Stimulated activated CD8-positive, alpha-beta memory T cell treated with anti-CD3 and anti-CD28 coated beads, Interleukin-4, amount 100 ng/mL, for 4 hours (primary cell): ENCODE data around the gene RCL1.

Experiments used
- DNase-seq, 2 donors: peaks; one replicate each; pipeline ENCODE4 v3.0.0-alpha.2; 2020; ENCODE audit warnings: low read depth in 2 of 2, low spot score in 1 of 2

RCL1 gene

DNA sequence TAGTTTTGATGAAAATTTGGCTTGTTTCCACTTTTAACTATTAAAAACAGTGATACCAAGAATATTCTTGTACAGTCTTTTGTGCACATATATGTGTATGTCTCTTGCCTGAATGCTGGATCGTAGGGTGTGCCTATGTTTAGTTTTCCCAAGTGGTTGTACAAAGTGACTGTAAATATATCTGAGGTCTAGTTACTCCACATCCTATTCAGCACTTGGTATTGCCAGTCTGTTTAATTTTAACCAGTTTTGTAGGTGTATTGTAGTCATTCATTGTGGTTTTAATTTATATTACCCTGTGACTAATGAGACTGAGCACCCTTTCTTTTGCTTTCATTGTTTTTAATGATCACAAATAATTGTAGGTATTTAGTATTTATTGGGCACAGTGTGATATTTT lies 17.8 kb downstream of the RCL1 start:
- DNase-seq, result no peak

- DNase-seq, result no peak
Observed at GRCh38 chr9:4811824-4812223, 19.1 kb downstream of the RCL1 start.

DNA sequence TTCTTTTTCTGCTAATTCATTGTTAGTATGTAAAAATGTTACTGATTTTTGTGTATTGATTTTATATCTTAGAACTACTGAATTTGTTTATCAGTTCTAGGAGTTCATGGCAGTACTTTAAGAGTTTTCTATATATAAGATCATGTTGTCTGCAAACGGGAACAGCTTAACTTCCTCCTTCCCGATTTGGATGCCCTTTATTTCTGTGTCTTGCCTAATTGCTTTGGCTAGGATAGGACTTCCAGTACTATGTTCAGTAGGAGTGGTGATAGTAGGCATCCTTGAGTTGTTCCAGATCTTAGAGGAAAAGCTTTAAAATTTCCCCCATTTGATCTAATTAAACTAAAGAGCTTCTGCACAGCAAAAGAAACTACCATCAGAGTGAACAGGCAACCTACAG lies 20.1 kb downstream of the RCL1 start:
- no peak for DNase-seq

GRCh38 chr9:4814913-4815312 lies 22.2 kb downstream of the RCL1 start:
- DNase-seq, result no peak

GRCh38 chr9:4815381-4815956 lies 22.7 kb downstream of the RCL1 start:
- DNase-seq, result no peak

DNA sequence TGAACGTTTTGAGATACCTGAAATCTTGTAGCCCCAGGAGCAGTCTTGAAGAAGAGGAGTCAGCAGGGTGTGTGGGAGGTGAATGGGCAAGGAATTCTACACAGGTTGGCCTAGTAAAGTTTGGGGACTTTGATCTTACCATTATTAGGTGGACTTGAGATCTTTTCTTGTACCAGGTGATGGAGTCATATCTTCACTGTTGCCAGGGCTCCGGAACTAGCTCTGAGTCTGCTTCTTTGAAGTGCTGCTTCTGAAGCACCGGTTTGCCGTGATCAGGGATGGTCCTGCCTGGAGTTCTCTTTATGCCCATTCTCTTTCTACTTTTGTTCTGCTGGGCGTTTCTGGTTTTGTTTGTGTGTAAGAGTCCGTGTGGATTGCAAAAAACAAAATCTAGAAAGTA lies 27.4 kb downstream of the RCL1 start:
- no peak for DNase-seq

DNA sequence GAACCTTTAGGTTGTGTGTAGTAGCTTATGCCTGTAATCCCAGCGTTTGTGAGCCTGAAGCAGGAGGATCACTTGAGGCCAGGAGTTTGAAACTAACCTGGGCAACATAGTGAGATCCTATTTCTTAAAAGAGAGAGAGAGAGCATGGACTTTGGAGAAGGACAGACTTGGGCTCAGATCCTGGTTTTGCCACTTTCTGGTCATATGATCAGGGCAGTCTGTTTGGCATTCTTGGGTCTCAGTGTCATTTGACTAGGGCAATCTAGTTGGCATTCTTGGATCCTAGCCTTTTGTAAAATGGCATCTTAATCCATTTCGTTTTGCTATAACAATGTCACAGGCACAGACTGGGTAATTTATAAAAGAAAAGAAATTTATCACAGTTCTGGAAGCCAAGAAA lies 28.4 kb downstream of the RCL1 start:
- DNase-seq, result no peak

DNA sequence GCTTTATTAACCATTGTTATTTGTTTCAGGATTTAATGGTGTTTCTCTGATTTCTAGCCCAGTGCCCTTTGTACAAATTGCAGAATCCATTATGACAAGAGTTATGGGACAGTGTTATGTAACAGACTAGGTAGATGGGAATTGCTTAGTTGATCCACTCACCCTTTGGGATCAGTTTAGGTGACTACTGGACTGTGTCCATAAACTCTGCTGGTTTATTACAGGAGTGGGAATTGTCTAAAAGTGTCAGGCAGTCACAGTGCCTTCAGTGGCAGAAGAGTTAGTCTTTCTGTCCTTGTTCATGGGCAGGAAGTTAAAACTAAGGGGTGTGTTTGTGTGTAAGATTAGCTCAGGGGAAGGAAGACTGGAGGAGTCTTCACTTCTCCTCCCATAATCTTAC lies 29.3 kb downstream of the RCL1 start:
- DNase-seq, result no peak

GRCh38 chr9:4826417-4827166 lies 33.8 kb downstream of the RCL1 start:
- no peak for DNase-seq

GRCh38 chr9:4827224-4827623 lies 34.5 kb downstream of the RCL1 start:
- no peak for DNase-seq

GRCh38 chr9:4828761-4829160 lies 36.0 kb downstream of the RCL1 start:
- DNase-seq, result no peak

DNA sequence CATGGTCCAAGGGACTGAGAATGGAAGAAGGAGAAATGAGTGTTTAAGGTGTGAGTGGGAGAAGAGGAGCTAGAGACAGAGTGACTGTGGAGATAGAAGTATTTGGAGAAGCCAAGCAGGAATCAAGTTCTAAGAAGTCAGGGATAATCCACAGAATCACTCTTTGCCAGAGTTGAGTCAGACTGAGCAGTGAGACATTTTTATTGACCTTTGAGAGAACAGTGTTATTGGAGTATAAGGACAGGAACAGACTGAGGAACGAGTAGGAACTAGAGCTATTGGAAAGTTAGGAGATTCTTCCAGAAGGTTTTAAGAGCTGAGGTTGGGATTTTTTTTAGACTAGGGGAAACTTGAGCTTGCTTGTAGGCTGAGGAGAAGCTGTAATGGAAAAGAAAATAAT lies 37.2 kb downstream of the RCL1 start:
- no peak for DNase-seq

- no peak for DNase-seq
Observed at GRCh38 chr9:4830699-4831098, 38.0 kb downstream of the RCL1 start.

DNA sequence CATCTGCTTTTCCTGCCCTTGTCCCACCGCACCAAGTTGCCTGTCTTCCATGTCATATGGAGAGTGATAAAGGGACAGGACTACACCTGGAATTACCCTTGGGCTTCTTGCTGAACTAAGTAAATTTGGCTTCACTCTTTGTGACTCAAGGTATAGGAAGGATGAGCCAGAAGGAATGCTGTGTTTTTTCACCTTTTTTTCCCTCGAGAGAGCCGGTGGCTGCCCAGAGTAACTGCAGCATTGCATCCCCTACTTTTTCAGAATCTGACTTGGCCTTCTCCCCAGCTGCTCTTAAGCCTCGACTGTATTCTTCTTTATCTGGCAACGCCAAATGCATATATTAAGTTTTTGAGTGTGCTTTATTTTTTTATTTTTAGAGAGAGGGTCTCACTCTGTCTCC lies 38.4 kb downstream of the RCL1 start:
- no peak for DNase-seq

DNA sequence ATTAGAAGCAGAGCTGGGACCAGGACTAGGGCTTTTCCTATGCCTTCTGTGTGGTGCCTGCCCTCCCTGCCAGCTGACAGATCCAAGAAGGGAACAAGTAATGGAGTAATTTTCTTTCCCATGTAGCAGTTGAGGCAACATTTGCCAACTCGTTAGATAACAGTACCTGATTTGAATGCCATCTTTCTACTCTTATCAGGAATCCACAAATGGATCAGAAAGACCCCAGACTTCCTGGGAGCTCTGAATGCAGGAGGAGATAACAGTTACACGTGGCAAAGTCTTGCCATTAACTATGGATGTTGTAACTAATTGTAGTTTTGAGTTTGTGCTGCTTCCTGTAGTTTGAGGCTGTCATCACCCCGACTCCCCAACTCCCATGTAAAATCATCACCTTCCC lies 39.2 kb downstream of the RCL1 start:
- DNase-seq, result no peak

DNA sequence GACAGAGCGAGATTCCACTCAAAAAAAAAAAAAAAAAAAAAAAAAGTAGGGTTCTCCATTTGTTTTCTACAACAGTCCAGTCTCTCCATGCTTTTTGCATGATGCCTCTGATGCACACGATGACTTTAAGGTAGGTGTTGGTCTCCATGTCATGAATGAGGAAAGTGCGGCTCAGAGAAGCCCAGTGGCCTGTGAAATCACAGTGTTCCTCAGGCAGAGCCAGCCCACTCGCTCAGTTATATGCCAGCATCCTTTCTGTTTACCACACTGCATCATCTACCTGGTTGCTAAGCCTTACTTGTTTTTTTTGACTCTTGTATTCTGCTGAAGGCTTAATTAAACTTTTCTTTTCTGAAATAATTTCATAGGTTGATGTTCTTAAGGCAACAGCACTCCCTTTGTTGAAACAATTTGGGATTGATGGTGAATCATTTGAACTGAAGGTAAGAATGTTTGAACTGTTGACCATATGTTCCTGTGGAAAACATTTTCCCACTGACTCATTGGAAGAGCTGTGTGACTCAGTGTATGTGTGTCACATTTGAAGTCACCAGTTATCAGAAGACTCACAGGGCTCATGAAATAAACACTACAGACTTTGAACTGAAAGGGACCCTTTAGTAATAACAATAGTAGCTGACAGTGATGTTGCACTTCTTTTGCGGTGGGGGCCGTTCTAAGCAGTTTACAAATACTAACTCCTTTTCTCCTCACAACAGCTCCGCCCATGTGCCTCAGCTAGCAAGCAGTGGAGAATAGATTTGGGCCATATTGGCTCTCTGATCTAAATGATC lies 40.2 kb downstream of the RCL1 start:
- no peak for DNase-seq

GRCh38 chr9:4833781-4834560 lies 41.2 kb downstream of the RCL1 start:
- no peak for DNase-seq

DNA sequence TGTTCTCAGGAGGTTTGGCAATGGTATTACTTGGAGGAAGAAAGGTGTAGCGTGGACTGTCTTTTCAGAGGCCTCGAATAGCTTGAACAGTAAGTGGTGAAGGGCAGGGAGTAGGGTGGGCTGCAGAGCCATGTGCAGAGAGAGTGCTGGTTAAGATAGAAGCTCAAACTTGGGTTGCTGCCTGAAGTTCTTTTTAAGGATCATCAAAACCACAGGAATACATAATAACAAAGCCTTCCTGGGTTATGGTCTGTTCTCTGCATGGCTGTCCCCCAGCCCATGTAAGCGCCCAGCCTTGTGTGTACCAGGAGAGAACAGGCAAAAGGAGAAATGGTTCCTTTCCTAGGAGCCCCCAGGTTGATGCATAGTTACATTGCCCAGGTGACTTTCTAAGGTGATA lies 43.9 kb downstream of the RCL1 start:
- DNase-seq, result no peak

- no peak for DNase-seq
Observed at GRCh38 chr9:4837261-4838188, 44.8 kb downstream of the RCL1 start.

DNA sequence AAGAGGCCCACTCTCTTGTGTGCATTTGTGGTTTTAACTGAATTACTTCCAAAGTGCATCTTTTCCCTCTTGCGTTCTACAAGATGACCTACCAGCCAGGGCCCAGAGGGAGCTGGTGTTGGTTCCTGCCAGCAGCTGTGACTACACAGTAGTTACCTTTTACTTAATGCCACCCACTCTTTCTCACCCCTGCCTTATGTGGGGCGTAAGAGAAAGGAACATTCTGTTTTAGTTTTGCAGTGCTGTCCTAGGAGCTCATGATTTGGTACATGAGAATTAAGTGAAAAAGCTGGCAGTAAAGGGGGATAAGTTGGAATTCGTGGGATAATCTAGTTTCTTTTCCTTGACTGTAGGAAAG lies 45.4 kb downstream of the RCL1 start:
- no peak for DNase-seq

DNA sequence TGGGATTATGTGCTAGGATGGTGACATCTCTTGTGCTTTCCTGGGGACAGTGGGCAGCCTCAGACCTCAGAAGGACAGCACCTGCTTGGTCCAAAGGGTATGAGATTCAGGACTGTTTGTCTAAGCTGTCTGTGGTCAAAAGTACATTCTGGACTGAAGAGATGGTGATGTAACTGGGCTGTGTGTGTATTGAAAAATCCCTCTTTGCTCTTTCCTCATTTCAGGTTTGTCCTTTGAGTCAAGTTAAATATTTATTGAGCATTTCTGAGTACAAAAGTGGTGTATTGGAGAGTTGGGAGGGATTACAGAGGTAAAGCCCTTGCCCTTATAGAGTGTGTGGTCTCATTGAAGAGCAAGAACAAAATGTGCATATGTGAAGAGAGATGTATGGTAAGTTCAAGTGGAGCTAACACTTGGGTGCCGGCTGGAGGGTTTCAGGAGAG lies 46.7 kb downstream of the RCL1 start:
- no peak for DNase-seq
